ENCODE results near the gene FAM217A. TPM values are rescaled to one million over a fixed set of nuclear protein-coding genes. Genes with fewer than 3 reads are reported as not detected.

The FAM217A gene
- total and polyA plus RNA-seq, 2 of the 8 experiments (the other 6 are each of a cell fraction or from before 2014, with no cell fraction given): 0.03 TPM; not detected in 1

DNA sequence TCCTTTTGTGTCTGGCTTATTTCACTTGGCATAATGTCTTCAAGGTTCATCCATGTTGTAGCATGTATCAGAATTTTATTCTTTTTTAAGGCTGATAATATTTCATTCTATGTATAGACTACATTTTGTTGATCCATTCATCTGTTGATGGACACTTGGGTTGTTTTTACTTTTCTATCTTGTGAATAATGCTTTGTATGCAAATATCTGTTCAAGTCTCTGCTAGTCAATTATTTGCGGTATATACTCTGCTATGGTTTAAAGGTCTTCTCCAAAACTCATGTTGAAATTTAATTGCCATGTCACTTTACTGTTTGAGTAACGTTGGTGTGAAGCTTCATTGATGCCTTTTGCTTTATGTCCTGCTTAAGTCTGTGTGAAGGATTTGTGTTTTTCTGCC is 28.9 kb upstream of the FAM217A start:
- Histone ChIP-seq H3K4me1 (replicated peaks in 1 of 4; ENCODE audit: control insufficient read depth in 3 of 4, insufficient read depth in 4 of 4, low read length in 3 of 4) (no peaks in the 10 kb centered on the region), H2BK5ac (ENCODE audit: low read depth, low read length) (no peak overlapping the region), H4K91ac (replicated peaks; ENCODE audit: insufficient read length, low read length) (no peak overlapping the region), H3K18ac (ENCODE audit: extremely low read depth, low read length) (no peak overlapping the region), H3K56ac (replicated peaks; ENCODE audit: insufficient read length, low read depth, low read length) (no peak overlapping the region), H3K14ac (ENCODE audit: insufficient read length) (no peak overlapping the region), H3K23me2 (ENCODE audit: low read depth, low read length) (no peaks in the 10 kb centered on the region), H3K9ac (replicated peaks in 1 of 4; ENCODE audit: extremely low read depth in 1 of 4, low read depth in 3 of 4, low read length in 3 of 4) (no peak overlapping the region), H3K36me3 (ENCODE audit: control insufficient read depth in 2 of 4, insufficient read depth in 4 of 4, low read length in 3 of 4) (peaks cover 0 to 1% (median 0%) of the 10 kb centered on the region in 4 experiments; a peak in 3 of 8 replicates), H3K23ac (ENCODE audit: insufficient read length) (no peak overlapping the region), H3K4me3 (ENCODE audit: extremely low read depth in 1 of 4, insufficient read depth in 2 of 4, low read depth in 3 of 4, low read length in 4 of 4) (no peak overlapping the region), H3K27ac (ENCODE audit: low read depth, low read length) (no peak overlapping the region), H4K20me1 (replicated peaks in 1 of 2; ENCODE audit: control insufficient read depth in 1 of 2, insufficient read depth in 2 of 2, low read length in 2 of 2) (no peaks in the 10 kb centered on the region), H2BK120ac (replicated peaks; ENCODE audit: low read depth, low read length) (no peak overlapping the region), H3K79me2 (ENCODE audit: control insufficient read depth in 1 of 2, insufficient read depth in 2 of 2, low read length in 2 of 2) (no peaks in the 10 kb centered on the region), H2AK5ac (ENCODE audit: low read depth, low read length) (no peak overlapping the region), H2BK15ac (ENCODE audit: low read length) (no peak overlapping the region), H2BK12ac (ENCODE audit: low read depth, low read length) (no peak overlapping the region), H4K5ac (ENCODE audit: insufficient read length, low read depth, low read length) (no peak overlapping the region), H3K9me3 (ENCODE audit: insufficient read depth in 2 of 2, low read depth in 1 of 2, low read length in 1 of 2) (peaks cover 0 to 4% of the 10 kb centered on the region in 2 experiments; a peak in 1 of 4 replicates), H3K4me2 (ENCODE audit: insufficient read depth in 1 of 2, low read depth in 2 of 2, low read length in 2 of 2) (no peak overlapping the region), H3K79me1 (ENCODE audit: low read depth, low read length) (no peaks in the 10 kb centered on the region), H4K8ac (ENCODE audit: extremely low read depth, insufficient read depth, low read length) (no peak overlapping the region), H2AFZ (ENCODE audit: low read length) (no peak overlapping the region), H3K4ac (replicated peaks; ENCODE audit: insufficient read length, low read depth, low read length) (no peak overlapping the region), H3K27me3 (replicated peaks in 1 of 4; ENCODE audit: control insufficient read depth in 3 of 4, extremely low read depth in 1 of 4, insufficient read depth in 3 of 4, low read length in 3 of 4) (no peaks in the 10 kb centered on the region), H2BK20ac (ENCODE audit: low read length) (no peak overlapping the region)
- POLR2A ChIA-PET (ENCODE audit: partially characterized antibody): interaction anchor here (0.9 kb wide), 1 partner anchor 87 kb away, joined by 3 read pairs; a partner anchor contains a TSS
- WGBS, 2 experiments (ENCODE audit: extremely low coverage in 1 of 2, insufficient coverage in 1 of 2, insufficient read length in 1 of 2, insufficient replicate concordance in 2 of 2, low coverage in 1 of 2, low lambda C conversion rate in 2 of 2, missing lambda C conversion rate in 1 of 2): 87% methylated on average over 2 of the region's 2 CpGs; no CpG with 5 or more reads in 1 of the 2 experiments
- DNase-seq (ENCODE audit: low read depth in 1 of 2, low spot score in 2 of 2) (no peak), FAIRE-seq (no peak)
- CTCF ChIA-PET (ENCODE audit: partially characterized antibody): no interaction called here
- TF ChIP-seq KDM4A (IDR thresholded peaks at IDR 0.05; ENCODE audit: low read depth, low read length, severe bottlenecking): no peak
- no peak for TF ChIP-seq SRF (IDR thresholded peaks at IDR 0.05; ENCODE audit: low read depth, low read length)
- no peak for TF ChIP-seq FOSL1 (IDR thresholded peaks at IDR 0.05; ENCODE audit: insufficient read depth, low read depth, low read length)
- TF ChIP-seq CTBP2 (IDR thresholded peaks at IDR 0.05; ENCODE audit: borderline replicate concordance, insufficient read depth, insufficient read length, low read length): no peak
- no peak for TF ChIP-seq RBBP5 (IDR thresholded peaks at IDR 0.05; ENCODE audit: borderline replicate concordance, low read depth, low read length)
- no peak for TF ChIP-seq TCF12 (IDR thresholded peaks at IDR 0.05; ENCODE audit: low read depth, low read length)
- no peak for TF ChIP-seq MAFK (IDR thresholded peaks at IDR 0.05; ENCODE audit: low read depth, low read length)
- TF ChIP-seq SIX5 (IDR thresholded peaks at IDR 0.05; ENCODE audit: low read depth, low read length): no peak
- TF ChIP-seq KDM1A (IDR thresholded peaks at IDR 0.05; ENCODE audit: borderline replicate concordance, low read length): no peak
- no peak for TF ChIP-seq RXRA (IDR thresholded peaks at IDR 0.05; ENCODE audit: insufficient read depth, low read depth, low read length)
- TF ChIP-seq EGR1 (IDR thresholded peaks at IDR 0.05; ENCODE audit: borderline replicate concordance, low read depth, low read length): no peak
- TF ChIP-seq, protein P1, sequence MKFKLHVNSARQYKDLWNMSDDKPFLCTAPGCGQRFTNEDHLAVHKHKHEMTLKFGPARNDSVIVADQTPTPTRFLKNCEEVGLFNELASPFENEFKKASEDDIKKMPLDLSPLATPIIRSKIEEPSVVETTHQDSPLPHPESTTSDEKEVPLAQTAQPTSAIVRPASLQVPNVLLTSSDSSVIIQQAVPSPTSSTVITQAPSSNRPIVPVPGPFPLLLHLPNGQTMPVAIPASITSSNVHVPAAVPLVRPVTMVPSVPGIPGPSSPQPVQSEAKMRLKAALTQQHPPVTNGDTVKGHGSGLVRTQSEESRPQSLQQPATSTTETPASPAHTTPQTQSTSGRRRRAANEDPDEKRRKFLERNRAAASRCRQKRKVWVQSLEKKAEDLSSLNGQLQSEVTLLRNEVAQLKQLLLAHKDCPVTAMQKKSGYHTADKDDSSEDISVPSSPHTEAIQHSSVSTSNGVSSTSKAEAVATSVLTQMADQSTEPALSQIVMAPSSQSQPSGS (IDR thresholded peaks at IDR 0.05; ENCODE audit: low read length): no peak
- TF ChIP-seq SAP30 (IDR thresholded peaks at IDR 0.05; ENCODE audit: insufficient read depth, insufficient replicate concordance, low read length): no peak

Data from H1 (cell line).